Cardiac muscle cell (in vitro differentiated cells and primary cell): ENCODE data around the gene GMEB2. TPM values are rescaled to one million over a fixed set of nuclear protein-coding genes. Genes with fewer than 3 reads are reported as not detected.

Source experiments
- DNase-seq, 2 donors: peaks; one replicate each; pipeline versions ENCODE4 v3.0.0 to v3.0.0-alpha.2; 2010 to 2017; ENCODE audit warnings: low read depth in 1 of 2, low spot score in 1 of 2
- H3K27ac ChIP-seq: fragments of 200-600 bp; sonication (generic); 2 replicates; pipeline ENCODE4 v1.5.1; 2016
- H3K27me3 ChIP-seq: fragments of 200-600 bp; sonication (generic); 2 replicates; pipeline ENCODE4 v1.6.0; 2016; ENCODE audit warnings: control low read depth
- H3K36me3 ChIP-seq: fragments of 200-600 bp; sonication (generic); 2 replicates; pipeline ENCODE4 v1.5.1; 2016; ENCODE audit warnings: control low read depth
- H3K4me1 ChIP-seq: fragments of 200-600 bp; sonication (generic); 2 replicates; pipeline ENCODE4 v1.8.1; 2017; ENCODE audit warnings: low read depth, mild to moderate bottlenecking, mixed run types
- H3K4me3 ChIP-seq: fragments of 200-600 bp; sonication (generic); 2 replicates; pipeline ENCODE4 v1.5.1; 2016; ENCODE audit warnings: mild to moderate bottlenecking
- H3K9me3 ChIP-seq: fragments of 200-600 bp; sonication (generic); 2 replicates; pipeline ENCODE4 v1.5.1; 2017; ENCODE audit warnings: low read depth, mild to moderate bottlenecking, control low read depth
- CTCF ChIP-seq: IDR thresholded peaks from 2 replicates; pipeline ENCODE4 v1.5.1; 2012; ENCODE audit warnings: low read depth, mild to moderate bottlenecking, low read length
- polyA plus RNA-seq: library from polyadenylated mRNA; unstranded; fragments of >200 nt; fragmentation: Nextera tagmentation; extraction: Ambion mirVana; gene quantifications from 2 replicates; pipeline ENCODE4 v1.2.1, GENCODE V29; 2016
- total RNA-seq: library from RNA; depleted of rRNA; stranded (reverse); fragments of >200 nt; gene quantifications from 2 replicates; pipeline ENCODE4 v1.2.3, GENCODE V29; 2016

Gene GMEB2
- total and polyA plus RNA-seq, 2 experiments from 2014 or later: 11.4 to 15.4 TPM

GRCh38 chr20:63543733-63544132, 83.2 kb downstream of the GMEB2 start:
- Histone ChIP-seq H3K27me3 (no peaks in the 10 kb centered on the region), H3K9me3 (no peaks in the 10 kb centered on the region), H3K4me1 (no peaks in the 10 kb centered on the region), H3K27ac (no peak overlapping the region), H3K4me3 (no peak overlapping the region), H3K36me3 (no peaks in the 10 kb centered on the region)
- DNase-seq: no peak
- TF ChIP-seq CTCF: no peak

- Histone ChIP-seq H3K4me3 (no peak overlapping the region), H3K4me1 (no peaks in the 10 kb centered on the region), H3K27me3 (no peaks in the 10 kb centered on the region), H3K27ac (no peak overlapping the region), H3K36me3 (no peaks in the 10 kb centered on the region), H3K9me3 (no peaks in the 10 kb centered on the region)
- TF ChIP-seq CTCF: no peak
- DNase-seq: no peak
These were observed 83.8 kb downstream of the GMEB2 start for GRCh38 chr20:63543131-63543530.

- Histone ChIP-seq H3K4me3 (no peak overlapping the region), H3K9me3 (no peaks in the 10 kb centered on the region), H3K27me3 (no peaks in the 10 kb centered on the region), H3K27ac (no peak overlapping the region), H3K4me1 (no peaks in the 10 kb centered on the region), H3K36me3 (no peaks in the 10 kb centered on the region)
- DNase-seq: no peak
- no peak for TF ChIP-seq CTCF
These were observed 84.2 kb downstream of the GMEB2 start for GRCh38 chr20:63542696-63543095.

GRCh38 chr20:63542031-63542559, 84.8 kb downstream of the GMEB2 start:
- Histone ChIP-seq H3K36me3 (no peaks in the 10 kb centered on the region), H3K4me1 (no peaks in the 10 kb centered on the region), H3K27me3 (no peaks in the 10 kb centered on the region), H3K9me3 (no peaks in the 10 kb centered on the region), H3K4me3 (no peak overlapping the region), H3K27ac (no peak overlapping the region)
- TF ChIP-seq CTCF: no peak
- no peak for DNase-seq

GRCh38 chr20:63541371-63541770, 85.5 kb downstream of the GMEB2 start:
- Histone ChIP-seq H3K4me1 (no peaks in the 10 kb centered on the region), H3K27me3 (no peaks in the 10 kb centered on the region), H3K4me3 (no peak overlapping the region), H3K27ac (no peak overlapping the region), H3K9me3 (no peaks in the 10 kb centered on the region), H3K36me3 (no peaks in the 10 kb centered on the region)
- no peak for DNase-seq
- TF ChIP-seq CTCF: no peak
